GOT3 (cell line): ENCODE measurements around the gene IFNA16.
"Not testable (repeated sequence)": the region's sequence is repeated elsewhere in the genome, so short reads cannot be mapped to it uniquely, and the experiment has no call there.

Experiments
- DNase-seq: peaks from one replicate; lab custom pipeline; 2025; ENCODE audit warnings: mixed read lengths; lab: John Stamatoyannopoulos, UW

The IFNA16 gene

GRCh38 chr9:21217211-21217610 is at the start of gene IFNA16:
IFNA16 (minus strand) TSS chr9:21217311; CDS start chr9:21217305, 6 bp downstream.
- DNase-seq = not testable (repeated sequence)

- no peak for DNase-seq
Measured at GRCh38 chr9:21265421-21266189, 48.5 kb upstream of the IFNA16 start.

GRCh38 chr9:21255538-21256212 is 38.6 kb upstream of the IFNA16 start:
- DNase-seq = no peak

- no peak for DNase-seq
Measured at GRCh38 chr9:21252721-21253547, 35.8 kb upstream of the IFNA16 start.

GRCh38 chr9:21251638-21252037 is 34.5 kb upstream of the IFNA16 start:
- DNase-seq = no peak

- no peak for DNase-seq
Measured at GRCh38 chr9:21251190-21251589, 34.1 kb upstream of the IFNA16 start.

GRCh38 chr9:21244836-21245235 is 27.7 kb upstream of the IFNA16 start:
- DNase-seq = no peak

- DNase-seq = no peak
Measured at GRCh38 chr9:21239911-21240310, 22.8 kb upstream of the IFNA16 start, which contains the start of gene IFNA14. IFNA14 (minus strand) TSS chr9:21240005; CDS start chr9:21239935, 70 bp downstream.

GRCh38 chr9:21236360-21236714 is 19.2 kb upstream of the IFNA16 start:
- DNase-seq = not testable (repeated sequence)

- not testable (repeated sequence) for DNase-seq
Measured at GRCh38 chr9:21235468-21236359, 18.6 kb upstream of the IFNA16 start.

- no peak for DNase-seq
Measured at GRCh38 chr9:21234153-21234687, 17.1 kb upstream of the IFNA16 start.

- DNase-seq = no peak
Measured at GRCh38 chr9:21233258-21233657, 16.1 kb upstream of the IFNA16 start.

- DNase-seq = no peak
Measured at GRCh38 chr9:21228122-21228521, 11.0 kb upstream of the IFNA16 start, which contains the start of gene IFNA17. IFNA17 (minus strand) TSS chr9:21228222; CDS start chr9:21228173, 49 bp downstream.

GRCh38 chr9:21213411-21214326 is 3.4 kb downstream of the IFNA16 start:
- not testable (repeated sequence) for DNase-seq

GRCh38 chr9:21212160-21212559 is 5.0 kb downstream of the IFNA16 start:
- not testable (repeated sequence) for DNase-seq

GRCh38 chr9:21210782-21211181 is 6.3 kb downstream of the IFNA16 start:
- DNase-seq = not testable (repeated sequence)

GRCh38 chr9:21210311-21210710 is 6.8 kb downstream of the IFNA16 start:
- no peak for DNase-seq

GRCh38 chr9:21207043-21207442 is 10.1 kb downstream of the IFNA16 start, which contains the start of gene IFNA10:
IFNA10 (minus strand) TSS chr9:21207143; CDS start chr9:21207097, 46 bp downstream.
- DNase-seq = not testable (repeated sequence)

- no peak for DNase-seq
Measured at GRCh38 chr9:21205204-21205603, 11.9 kb downstream of the IFNA16 start.

GRCh38 chr9:21202105-21202504 is 15.0 kb downstream of the IFNA16 start, which contains the start of gene IFNA7:
IFNA7 (minus strand) TSS chr9:21202205; CDS start chr9:21202165, 40 bp downstream.
- DNase-seq = not testable (repeated sequence)
